Activated naive CD4-positive, alpha-beta T cell treated with anti-CD3 and anti-CD28 coated beads for 36 hours (primary cell): ENCODE data around the gene MYO1C. TPM values are rescaled to one million over a fixed set of nuclear protein-coding genes. Genes with fewer than 3 reads are reported as not detected.
"Not testable (repeated sequence)": the region's sequence is repeated elsewhere in the genome, so short reads cannot be mapped to it uniquely, and the experiment has no call there.

Source experiments
- CTCF ChIA-PET: fragments of 350-600 bp; sonication (Branson Sonifier 250); formaldehyde crosslinking; loops from one replicate; lab custom pipeline; 2021; ENCODE audit warnings: antibody characterized with exemption; lab: Charles Lee
- DNase-seq: peaks from one replicate; pipeline ENCODE4 v3.0.0-alpha.2; 2020
- H3K27ac Mint-ChIP-seq: one replicate; pipeline ENCODE4 v1.8.0; 2021; ENCODE audit warnings: mild to moderate bottlenecking, mixed read lengths
- H3K27me3 Mint-ChIP-seq: one replicate; pipeline ENCODE4 v1.8.0; 2021; ENCODE audit warnings: low read depth, mixed read lengths
- H3K36me3 Mint-ChIP-seq: one replicate; pipeline ENCODE4 v1.8.0; 2021; ENCODE audit warnings: low read depth, mixed read lengths
- H3K4me1 Mint-ChIP-seq: one replicate; pipeline ENCODE4 v1.8.0; 2021; ENCODE audit warnings: low read depth, mixed read lengths
- H3K4me3 Mint-ChIP-seq: one replicate; pipeline ENCODE4 v1.8.0; 2021; ENCODE audit warnings: mild to moderate bottlenecking, moderate library complexity, mixed read lengths
- H3K9me3 Mint-ChIP-seq: one replicate; pipeline ENCODE4 v1.8.0; 2021; ENCODE audit warnings: mixed read lengths
- intact Hi-C: fragments of 100-400 bp; cut with micrococcal nuclease; formaldehyde crosslinking; loops from one replicate; pipeline ENCODE4 v1.15.1; 2023
- total RNA-seq, 2 experiments: library from RNA; stranded (reverse); gene quantifications; one replicate each; pipeline ENCODE4 v1.2.3, GENCODE V29; 2021

Gene MYO1C
- total RNA-seq, 2 experiments from 2014 or later, result 14.6 to 14.7 TPM

GRCh38 chr17:1467898-1468492 is 24.5 kb downstream of the MYO1C start:
- intact Hi-C loops, result no loop called here
- DNase-seq, result no peak
- CTCF ChIA-PET, result no interaction called here
- no peak overlapping the region for H3K4me3 Mint-ChIP-seq
- H3K4me1 Mint-ChIP-seq, result peaks cover 12% of the 10 kb centered on the region
- peaks cover 4% of the 10 kb centered on the region for H3K9me3 Mint-ChIP-seq
- peaks cover 3% of the 10 kb centered on the region for H3K27me3 Mint-ChIP-seq
- H3K36me3 Mint-ChIP-seq, result peaks cover 14% of the 10 kb centered on the region
- no peak overlapping the region for H3K27ac Mint-ChIP-seq

- Mint-ChIP-seq H3K27me3 (peaks cover 4% of the 10 kb centered on the region), H3K4me3 (no peak overlapping the region), H3K36me3 (peaks cover 14% of the 10 kb centered on the region), H3K9me3 (peaks cover 5% of the 10 kb centered on the region), H3K27ac (no peak overlapping the region), H3K4me1 (peaks cover 15% of the 10 kb centered on the region)
- no peak for DNase-seq
- CTCF ChIA-PET, result no interaction called here
- intact Hi-C loops, result no loop called here
These were observed 25.2 kb downstream of the MYO1C start for GRCh38 chr17:1467258-1467657.

- CTCF ChIA-PET, result interaction anchor here (0.8 kb wide), 1 partner anchor 14 kb away, joined by 3 read pairs; no protein-coding TSS in a partner anchor
- H3K27me3 Mint-ChIP-seq, result peaks cover 12% of the 10 kb centered on the region
- no peak for DNase-seq
- no peak overlapping the region for H3K27ac Mint-ChIP-seq
- peaks cover 5% of the 10 kb centered on the region for H3K9me3 Mint-ChIP-seq
- intact Hi-C loops, result no loop called here
- H3K4me3 Mint-ChIP-seq, result no peak overlapping the region
- peaks cover 38% of the 10 kb centered on the region for H3K4me1 Mint-ChIP-seq
- H3K36me3 Mint-ChIP-seq, result peaks cover 11% of the 10 kb centered on the region
These were observed 28.3 kb downstream of the MYO1C start for GRCh38 chr17:1464186-1464585.

- DNase-seq, result no peak
- Mint-ChIP-seq H3K27ac (no peak overlapping the region), H3K4me3 (peak overlapping the region; percentile 11), H3K36me3 (peaks cover 2% of the 10 kb centered on the region), H3K9me3 (peaks cover 5% of the 10 kb centered on the region), H3K27me3 (peaks cover 12% of the 10 kb centered on the region), H3K4me1 (peaks cover 40% of the 10 kb centered on the region)
- intact Hi-C loops, result no loop called here
- CTCF ChIA-PET, result interaction anchor here (0.6 to 1.2 kb wide), 4 partner anchors 8 to 130 kb away, joined by 3 to 4 read pairs (median 3); no protein-coding TSS in a partner anchor
These were observed 30.0 kb downstream of the MYO1C start for GRCh38 chr17:1462164-1463112.

GRCh38 chr17:1461198-1461944 is 31.1 kb downstream of the MYO1C start:
- Mint-ChIP-seq H3K27me3 (peaks cover 12% of the 10 kb centered on the region), H3K36me3 (peaks cover 2% of the 10 kb centered on the region), H3K4me1 (peaks cover 48% of the 10 kb centered on the region), H3K27ac (no peak overlapping the region), H3K9me3 (peaks cover 5% of the 10 kb centered on the region), H3K4me3 (no peak overlapping the region)
- CTCF ChIA-PET, result interaction anchor here (0.6 to 0.9 kb wide), 3 partner anchors 18 to 129 kb away, joined by 3 read pairs; no protein-coding TSS in a partner anchor
- intact Hi-C loops, result no loop called here
- no peak for DNase-seq

GRCh38 chr17:1460233-1460632 is 32.3 kb downstream of the MYO1C start:
- peaks cover 2% of the 10 kb centered on the region for H3K36me3 Mint-ChIP-seq
- H3K4me1 Mint-ChIP-seq, result peaks cover 49% of the 10 kb centered on the region
- H3K4me3 Mint-ChIP-seq, result no peak overlapping the region
- DNase-seq, result no peak
- CTCF ChIA-PET, result interaction anchor here (0.8 kb wide), 1 partner anchor 95 kb away, joined by 4 read pairs; no protein-coding TSS in a partner anchor
- H3K9me3 Mint-ChIP-seq, result peaks cover 5% of the 10 kb centered on the region
- intact Hi-C loops, result no loop called here
- H3K27ac Mint-ChIP-seq, result no peak overlapping the region
- H3K27me3 Mint-ChIP-seq, result peaks cover 12% of the 10 kb centered on the region

GRCh38 chr17:1455797-1456599 is 36.5 kb downstream of the MYO1C start, which contains the start of gene CRK:
Gene CRK, minus strand, starts transcription at chr17:1456232. Its CDS starts 115 bp downstream, at chr17:1456117.
- CTCF ChIA-PET, result no interaction called here
- peak; percentile 98 for DNase-seq
- H3K4me1 Mint-ChIP-seq, result peaks cover 57% of the 10 kb centered on the region
- no peaks in the 10 kb centered on the region for H3K9me3 Mint-ChIP-seq
- H3K27ac Mint-ChIP-seq, result peak within 1 kb of the TSS; percentile 81
- intact Hi-C loops, result loop anchor here (1.0 to 5.0 kb wide), 5 partner anchors 31 to 106 kb away; partner anchors contain the start of genes INPP5K, PITPNA and YWHAE
- peak within 1 kb of the TSS; percentile 86 for H3K4me3 Mint-ChIP-seq
- peaks cover 11% of the 10 kb centered on the region for H3K36me3 Mint-ChIP-seq
- peaks cover under 1% of the 10 kb centered on the region for H3K27me3 Mint-ChIP-seq

- CTCF ChIA-PET, result interaction anchor here (0.6 to 1.9 kb wide), 2 partner anchors 90 to 99 kb away, joined by 3 to 5 read pairs; no protein-coding TSS in a partner anchor
- Mint-ChIP-seq H3K9me3 (no peaks in the 10 kb centered on the region), H3K27me3 (no peaks in the 10 kb centered on the region), H3K4me3 (peak overlapping the region; percentile 86), H3K36me3 (peaks cover 11% of the 10 kb centered on the region), H3K27ac (peak overlapping the region; percentile 81), H3K4me1 (peaks cover 52% of the 10 kb centered on the region)
- intact Hi-C loops, result loop anchor here (5.0 kb wide), 1 partner anchor 107 kb away; the partner anchor contains the start of gene PITPNA
- peak; percentile 60 for DNase-seq
These were observed 37.1 kb downstream of the MYO1C start for GRCh38 chr17:1455291-1455796.

- intact Hi-C loops, result no loop called here
- peak overlapping the region; percentile 86 for H3K4me3 Mint-ChIP-seq
- H3K27me3 Mint-ChIP-seq, result no peaks in the 10 kb centered on the region
- no peak overlapping the region for H3K27ac Mint-ChIP-seq
- DNase-seq, result no peak
- H3K4me1 Mint-ChIP-seq, result peaks cover 46% of the 10 kb centered on the region
- no peaks in the 10 kb centered on the region for H3K9me3 Mint-ChIP-seq
- CTCF ChIA-PET, result interaction anchor here (1.6 to 1.9 kb wide), 2 partner anchors 9 to 89 kb away, joined by 4 to 5 read pairs; no protein-coding TSS in a partner anchor
- peaks cover 11% of the 10 kb centered on the region for H3K36me3 Mint-ChIP-seq
These were observed 37.9 kb downstream of the MYO1C start for GRCh38 chr17:1454541-1454940.

GRCh38 chr17:1453694-1454093 is 38.8 kb downstream of the MYO1C start:
- DNase-seq, H3K27me3 Mint-ChIP-seq, H3K27ac Mint-ChIP-seq, H3K9me3 Mint-ChIP-seq, intact Hi-C loops: not testable (repeated sequence)
- Mint-ChIP-seq H3K4me3 (peak overlapping the region; percentile 15), H3K36me3 (peaks cover 14% of the 10 kb centered on the region), H3K4me1 (peaks cover 55% of the 10 kb centered on the region)
- CTCF ChIA-PET, result interaction anchor here (0.7 to 1.9 kb wide), 3 partner anchors 10 to 88 kb away, joined by 4 to 5 read pairs (median 4); no protein-coding TSS in a partner anchor

GRCh38 chr17:1452836-1453235 is 39.6 kb downstream of the MYO1C start:
- peaks cover 61% of the 10 kb centered on the region for H3K4me1 Mint-ChIP-seq
- H3K4me3 Mint-ChIP-seq, result no peak overlapping the region
- no peaks in the 10 kb centered on the region for H3K27me3 Mint-ChIP-seq
- H3K9me3 Mint-ChIP-seq, result no peaks in the 10 kb centered on the region
- DNase-seq, result no peak
- no peak overlapping the region for H3K27ac Mint-ChIP-seq
- peaks cover 14% of the 10 kb centered on the region for H3K36me3 Mint-ChIP-seq
- CTCF ChIA-PET, result interaction anchor here (0.5 kb wide), 1 partner anchor 366 kb away, joined by 5 read pairs; no protein-coding TSS in a partner anchor
- intact Hi-C loops, result no loop called here
